LNCaP clone FGC (cell line): ENCODE data around the gene RGL1.

Experiments used
- DNase-seq: peaks from one replicate; pipeline ENCODE4 v3.0.0-alpha.2; 2011; ENCODE audit warnings: low read depth
- H3K4me3 ChIP-seq: 2 replicates; pipeline ENCODE4 v1.5.1; 2011; ENCODE audit warnings: mild to moderate bottlenecking, low read depth, low read length, control low read depth
- TF ChIP-seq, protein P1 (sequence below): IDR thresholded peaks from 2 replicates; pipeline ENCODE4 v1.5.1; 2012; ENCODE audit warnings: mild to moderate bottlenecking; ENCODE audit not compliant: control insufficient read depth, insufficient read depth; ENCODE audit errors: extremely low read depth

The RGL1 gene

GRCh38 chr1:183901748-183902330, 96.9 kb downstream of the RGL1 start:
- TF ChIP-seq, protein P1, sequence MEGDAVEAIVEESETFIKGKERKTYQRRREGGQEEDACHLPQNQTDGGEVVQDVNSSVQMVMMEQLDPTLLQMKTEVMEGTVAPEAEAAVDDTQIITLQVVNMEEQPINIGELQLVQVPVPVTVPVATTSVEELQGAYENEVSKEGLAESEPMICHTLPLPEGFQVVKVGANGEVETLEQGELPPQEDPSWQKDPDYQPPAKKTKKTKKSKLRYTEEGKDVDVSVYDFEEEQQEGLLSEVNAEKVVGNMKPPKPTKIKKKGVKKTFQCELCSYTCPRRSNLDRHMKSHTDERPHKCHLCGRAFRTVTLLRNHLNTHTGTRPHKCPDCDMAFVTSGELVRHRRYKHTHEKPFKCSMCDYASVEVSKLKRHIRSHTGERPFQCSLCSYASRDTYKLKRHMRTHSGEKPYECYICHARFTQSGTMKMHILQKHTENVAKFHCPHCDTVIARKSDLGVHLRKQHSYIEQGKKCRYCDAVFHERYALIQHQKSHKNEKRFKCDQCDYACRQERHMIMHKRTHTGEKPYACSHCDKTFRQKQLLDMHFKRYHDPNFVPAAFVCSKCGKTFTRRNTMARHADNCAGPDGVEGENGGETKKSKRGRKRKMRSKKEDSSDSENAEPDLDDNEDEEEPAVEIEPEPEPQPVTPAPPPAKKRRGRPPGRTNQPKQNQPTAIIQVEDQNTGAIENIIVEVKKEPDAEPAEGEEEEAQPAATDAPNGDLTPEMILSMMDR: no peak

GRCh38 chr1:183903101-183903500, 98.2 kb downstream of the RGL1 start:
- TF ChIP-seq, protein P1: no peak
- H3K4me3 ChIP-seq: no peak overlapping the region
- DNase-seq: no peak

More at GRCh38 chr1:183901748-183902330, 96.9 kb downstream of the RGL1 start:
- no peak overlapping the region for H3K4me3 ChIP-seq
- no peak for DNase-seq

- TF ChIP-seq, protein P1: no peak
- no peak for DNase-seq
- no peak overlapping the region for H3K4me3 ChIP-seq
Observed at GRCh38 chr1:183905508-183906113, 100.7 kb downstream of the RGL1 start.

DNA sequence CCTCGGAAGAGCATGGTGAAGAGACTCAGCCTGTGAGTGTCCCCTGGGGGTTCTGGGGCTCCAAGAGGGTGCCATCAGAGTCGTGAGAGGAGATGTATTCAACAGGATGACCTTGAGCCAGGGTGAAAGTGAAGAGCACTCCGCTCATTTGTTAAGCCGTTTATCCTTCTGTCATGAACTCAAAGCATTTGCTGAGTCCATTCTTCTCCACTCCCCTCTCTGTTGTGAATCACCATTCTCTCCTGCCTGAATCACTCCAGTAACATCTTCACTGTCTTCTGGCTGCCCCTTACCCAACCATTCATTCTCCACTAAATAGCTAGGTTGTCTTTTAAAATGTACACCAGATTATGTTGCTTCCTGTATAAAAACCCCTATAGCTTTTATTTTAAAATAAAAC, 102.2 kb downstream of the RGL1 start:
- DNase-seq: no peak
- H3K4me3 ChIP-seq: no peak overlapping the region
- TF ChIP-seq, protein P1: no peak

- TF ChIP-seq, protein P1: no peak
- no peak for DNase-seq
- H3K4me3 ChIP-seq: no peak overlapping the region
Observed at GRCh38 chr1:183908079-183908478, 103.2 kb downstream of the RGL1 start.

GRCh38 chr1:183909672-183910071, 104.8 kb downstream of the RGL1 start:
- TF ChIP-seq, protein P1: no peak
- H3K4me3 ChIP-seq: no peak overlapping the region
- no peak for DNase-seq

GRCh38 chr1:183910845-183911244, 105.9 kb downstream of the RGL1 start:
- TF ChIP-seq, protein P1: no peak
- no peak for DNase-seq
- no peak overlapping the region for H3K4me3 ChIP-seq
